MM.1S (cell line): Measurements from ENCODE around the gene KIR2DL3.

Source experiments
- CTCF ChIP-seq: fragments of 300-600 bp; sonication (generic); IDR thresholded peaks from 2 replicates; pipeline ENCODE4 v1.5.1; 2016; ENCODE audit warnings: antibody characterized with exemption, low read length, mixed read lengths
- EZH2 ChIP-seq: fragments of 300-600 bp; sonication (generic); optimal IDR thresholded peaks from 2 replicates; pipeline ENCODE3; 2017; ENCODE audit warnings: low read depth, mild to moderate bottlenecking, antibody characterized with exemption, low read length, mixed read lengths

GRCh38 chr19:54694648-54695047 is 43.7 kb upstream of the KIR2DL3 start:
- TF ChIP-seq CTCF (no peak), EZH2 (no peak)
